ENCODE results near the gene TBC1D1. TPM values are rescaled to one million over a fixed set of nuclear protein-coding genes. Genes with fewer than 3 reads are reported as not detected.

Gene TBC1D1
- total RNA-seq, 1 experiment from 2014 or later = 89.0 TPM

DNA sequence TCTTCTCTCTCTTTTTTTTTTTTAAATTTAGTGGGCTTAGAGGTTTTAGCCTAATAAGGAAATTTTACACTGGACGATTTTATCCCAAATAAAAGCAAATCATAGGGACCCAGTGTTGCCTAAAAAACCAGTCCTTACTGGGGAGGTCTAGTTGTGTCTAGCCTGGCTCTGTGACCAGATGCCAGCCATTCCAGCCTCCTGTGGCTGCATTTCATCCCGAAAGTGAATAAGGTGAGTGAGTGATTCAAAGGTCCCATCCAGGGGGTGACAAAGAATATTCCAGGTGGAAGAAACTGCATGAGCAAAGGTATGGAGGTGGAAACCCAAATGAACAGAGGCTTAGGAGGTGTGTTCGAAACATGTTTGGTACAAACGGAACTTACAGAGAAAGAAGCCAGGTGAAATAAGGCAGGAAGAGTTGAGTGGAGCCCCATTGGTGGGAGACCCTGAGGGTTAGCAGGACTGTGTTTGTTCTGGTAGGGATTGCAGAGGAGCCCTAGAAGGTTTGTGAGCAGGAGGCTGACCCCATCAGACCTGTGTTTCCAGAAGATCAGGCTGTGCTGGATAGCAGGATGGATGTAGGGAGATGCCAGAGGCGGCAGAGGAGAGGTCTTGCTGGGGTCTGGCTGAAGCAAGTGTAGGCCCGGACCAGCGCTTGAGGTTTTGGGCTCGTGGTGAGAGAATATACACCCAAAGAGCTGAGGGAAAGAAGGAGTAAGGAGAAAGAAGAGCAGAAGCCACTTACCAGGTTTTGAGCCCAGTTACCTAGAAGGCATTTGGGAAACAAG is 100.9 kb downstream of the TBC1D1 start:
- DNase-seq (no peak), ATAC-seq (no peak)
- intact Hi-C loops (cut with micrococcal nuclease) = no loop called here
- ChIA-PET CTCF (no interaction called here), POLR2A (ENCODE audit: unreplicated experiment) (no interaction called here)
- H4K20me1 ChIP-seq (ENCODE audit: low read length) = no peaks in the 10 kb centered on the region
- H3K27ac ChIP-seq (ENCODE audit: low read length) = no peak overlapping the region
- H3K9ac ChIP-seq (ENCODE audit: low read length) = no peak overlapping the region
- no peaks in the 10 kb centered on the region for H3K79me2 ChIP-seq (ENCODE audit: low read length)
- H3K4me1 ChIP-seq (ENCODE audit: insufficient read depth, low read length) = peaks cover 6% of the 10 kb centered on the region; the same call in 1 of the 2 replicates
- BruUV-seq (replicated peaks) = no TSS peak
- no peak for TF ChIP-seq EZH2 (IDR thresholded peaks at IDR 0.05; ENCODE audit: low read length, unreplicated experiment)
- TF ChIP-seq, protein P1, sequence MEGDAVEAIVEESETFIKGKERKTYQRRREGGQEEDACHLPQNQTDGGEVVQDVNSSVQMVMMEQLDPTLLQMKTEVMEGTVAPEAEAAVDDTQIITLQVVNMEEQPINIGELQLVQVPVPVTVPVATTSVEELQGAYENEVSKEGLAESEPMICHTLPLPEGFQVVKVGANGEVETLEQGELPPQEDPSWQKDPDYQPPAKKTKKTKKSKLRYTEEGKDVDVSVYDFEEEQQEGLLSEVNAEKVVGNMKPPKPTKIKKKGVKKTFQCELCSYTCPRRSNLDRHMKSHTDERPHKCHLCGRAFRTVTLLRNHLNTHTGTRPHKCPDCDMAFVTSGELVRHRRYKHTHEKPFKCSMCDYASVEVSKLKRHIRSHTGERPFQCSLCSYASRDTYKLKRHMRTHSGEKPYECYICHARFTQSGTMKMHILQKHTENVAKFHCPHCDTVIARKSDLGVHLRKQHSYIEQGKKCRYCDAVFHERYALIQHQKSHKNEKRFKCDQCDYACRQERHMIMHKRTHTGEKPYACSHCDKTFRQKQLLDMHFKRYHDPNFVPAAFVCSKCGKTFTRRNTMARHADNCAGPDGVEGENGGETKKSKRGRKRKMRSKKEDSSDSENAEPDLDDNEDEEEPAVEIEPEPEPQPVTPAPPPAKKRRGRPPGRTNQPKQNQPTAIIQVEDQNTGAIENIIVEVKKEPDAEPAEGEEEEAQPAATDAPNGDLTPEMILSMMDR (conservative IDR thresholded peaks at IDR 0.05; ENCODE audit: low read depth, low read length) = no peak
- no peak for TF ChIP-seq EZH2phosphoT487 (IDR thresholded peaks at IDR 0.05; ENCODE audit: borderline replicate concordance, low read length)
- no peaks in the 10 kb centered on the region for H3F3A ChIP-seq (ENCODE audit: low read length, unreplicated experiment)
- H2AFZ ChIP-seq (ENCODE audit: low read length) = no peak overlapping the region
- no peaks in the 10 kb centered on the region for H3K9me2 ChIP-seq (replicated peaks; ENCODE audit: low read length)
- H3K9me3 ChIP-seq (ENCODE audit: low read length) = no peaks in the 10 kb centered on the region
- no peaks in the 10 kb centered on the region for H3K36me3 ChIP-seq (ENCODE audit: low read depth, low read length)
- no peak overlapping the region for H3K4me2 ChIP-seq (ENCODE audit: low read length)
- no peaks in the 10 kb centered on the region for H3K27me3 ChIP-seq (ENCODE audit: low read length)
- no peak overlapping the region for H3K4me3 ChIP-seq (ENCODE audit: low read length)

DNA sequence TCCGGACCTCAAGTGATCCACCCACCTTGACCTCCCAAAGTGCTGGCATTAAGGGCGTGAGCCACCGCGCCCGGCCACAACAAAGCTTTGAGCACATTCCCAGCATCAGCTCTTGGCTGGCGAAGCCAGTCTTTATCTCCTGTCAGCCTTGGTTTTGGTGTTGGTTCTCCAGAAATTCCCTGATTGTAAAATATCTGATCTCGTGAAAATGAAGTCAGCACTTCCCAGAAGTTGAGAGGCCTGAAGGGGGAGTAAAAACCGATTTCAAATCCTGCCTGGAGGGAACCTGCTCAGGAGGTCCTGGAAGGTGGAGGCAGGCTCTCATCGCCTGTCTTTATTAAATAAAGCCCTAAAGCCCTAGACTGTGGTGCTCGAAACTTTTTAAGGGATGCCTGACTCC is 102.9 kb downstream of the TBC1D1 start:
- ATAC-seq = no peak

More for the DNA sequence above, 102.9 kb downstream of the TBC1D1 start:
- H3K4me1 ChIP-seq (ENCODE audit: insufficient read depth, low read length) = peaks cover 2% of the 10 kb centered on the region; the same call in 1 of the 2 replicates
- H3F3A ChIP-seq (ENCODE audit: low read length, unreplicated experiment) = no peaks in the 10 kb centered on the region
- no peaks in the 10 kb centered on the region for H3K9me2 ChIP-seq (replicated peaks; ENCODE audit: low read length)
- H3K79me2 ChIP-seq (ENCODE audit: low read length) = no peaks in the 10 kb centered on the region
- no peaks in the 10 kb centered on the region for H4K20me1 ChIP-seq (ENCODE audit: low read length)
- TF ChIP-seq, protein P1 (conservative IDR thresholded peaks at IDR 0.05; ENCODE audit: low read depth, low read length) = no peak
- TF ChIP-seq EZH2 (IDR thresholded peaks at IDR 0.05; ENCODE audit: low read length, unreplicated experiment) = no peak
- no peak for TF ChIP-seq EZH2phosphoT487 (IDR thresholded peaks at IDR 0.05; ENCODE audit: borderline replicate concordance, low read length)
- no peak overlapping the region for H2AFZ ChIP-seq (ENCODE audit: low read length)
- intact Hi-C loops (cut with micrococcal nuclease) = no loop called here
- BruUV-seq (replicated peaks) = no TSS peak
- ChIA-PET POLR2A (ENCODE audit: unreplicated experiment) (no interaction called here), CTCF (no interaction called here)
- H3K36me3 ChIP-seq (ENCODE audit: low read depth, low read length) = no peaks in the 10 kb centered on the region
- no peaks in the 10 kb centered on the region for H3K9me3 ChIP-seq (ENCODE audit: low read length)
- no peaks in the 10 kb centered on the region for H3K27me3 ChIP-seq (ENCODE audit: low read length)
- H3K4me3 ChIP-seq (ENCODE audit: low read length) = no peak overlapping the region
- no peak overlapping the region for H3K9ac ChIP-seq (ENCODE audit: low read length)
- no peak overlapping the region for H3K4me2 ChIP-seq (ENCODE audit: low read length)
- DNase-seq = no peak
- H3K27ac ChIP-seq (ENCODE audit: low read length) = no peak overlapping the region

Data from PC-3 (cell line).